GM19351 (cell line): ENCODE measurements around the gene ST7L.
"Not testable (repeated sequence)": the region's sequence is repeated elsewhere in the genome, so short reads cannot be mapped to it uniquely, and the experiment has no call there.

Source experiments
- ATAC-seq: cut with Tn5 transposase; IDR thresholded peaks from one replicate; pipeline ENCODE4 v1.9.1; 2021; ENCODE audit warnings: mild to moderate bottlenecking, moderate library complexity; ENCODE audit not compliant: unreplicated experiment

ST7L gene, protein sequence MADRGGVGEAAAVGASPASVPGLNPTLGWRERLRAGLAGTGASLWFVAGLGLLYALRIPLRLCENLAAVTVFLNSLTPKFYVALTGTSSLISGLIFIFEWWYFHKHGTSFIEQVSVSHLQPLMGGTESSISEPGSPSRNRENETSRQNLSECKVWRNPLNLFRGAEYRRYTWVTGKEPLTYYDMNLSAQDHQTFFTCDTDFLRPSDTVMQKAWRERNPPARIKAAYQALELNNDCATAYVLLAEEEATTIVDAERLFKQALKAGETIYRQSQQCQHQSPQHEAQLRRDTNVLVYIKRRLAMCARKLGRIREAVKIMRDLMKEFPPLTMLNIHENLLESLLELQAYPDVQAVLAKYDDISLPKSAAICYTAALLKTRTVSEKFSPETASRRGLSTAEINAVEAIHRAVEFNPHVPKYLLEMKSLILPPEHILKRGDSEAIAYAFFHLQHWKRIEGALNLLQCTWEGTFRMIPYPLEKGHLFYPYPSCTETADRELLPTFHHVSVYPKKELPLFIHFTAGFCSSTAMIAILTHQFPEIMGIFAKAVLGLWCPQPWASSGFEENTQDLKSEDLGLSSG

GRCh38 chr1:112618721-112619517 is at the start of gene ST7L:
TSS of gene ST7L (minus strand) at chr1:112619141. CDS start at chr1:112619113, 28 bp downstream.
- no peak for ATAC-seq

DNA sequence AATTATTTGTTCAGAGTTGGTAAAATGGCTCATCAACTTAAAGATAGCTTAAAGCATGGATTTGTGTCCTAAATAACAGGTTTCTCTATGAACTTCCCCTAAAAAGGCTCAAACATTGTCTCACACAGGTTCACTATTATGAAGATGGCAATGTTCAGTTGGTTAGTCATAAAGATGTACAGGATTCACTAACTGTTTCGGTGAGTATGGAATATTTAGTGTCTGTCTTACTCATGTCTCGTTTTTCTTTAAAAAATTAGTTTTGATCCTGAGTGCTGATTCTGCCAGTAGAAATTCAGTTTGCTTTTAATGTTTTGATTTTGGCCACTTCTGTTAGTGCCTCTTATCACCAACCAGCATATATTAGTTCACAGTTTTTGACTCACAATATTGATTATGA is 48.0 kb upstream of the ST7L start:
- ATAC-seq = no peak

DNA sequence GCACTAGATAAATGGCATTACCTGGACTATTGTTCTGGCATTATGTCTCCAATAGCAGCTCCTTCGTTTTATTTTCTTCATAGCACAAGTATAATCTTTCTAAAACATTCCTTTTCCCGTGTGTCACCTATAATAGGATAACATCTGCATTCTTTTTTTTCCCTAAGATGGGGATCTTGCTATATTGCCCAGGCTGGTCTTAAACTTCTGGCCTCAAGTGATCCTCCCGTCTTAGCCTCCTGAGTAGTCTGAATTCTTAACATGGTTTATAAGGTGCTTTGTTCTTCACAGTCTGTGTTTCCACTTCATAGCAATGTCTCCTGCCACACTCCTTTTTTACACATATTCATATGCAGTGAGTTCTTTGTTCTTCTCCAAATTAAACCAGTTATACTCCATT is 46.9 kb upstream of the ST7L start:
- ATAC-seq = no peak

GRCh38 chr1:112651205-112651604 is 32.3 kb upstream of the ST7L start:
- no peak for ATAC-seq

GRCh38 chr1:112646225-112646624 is 27.3 kb upstream of the ST7L start:
- ATAC-seq = no peak

DNA sequence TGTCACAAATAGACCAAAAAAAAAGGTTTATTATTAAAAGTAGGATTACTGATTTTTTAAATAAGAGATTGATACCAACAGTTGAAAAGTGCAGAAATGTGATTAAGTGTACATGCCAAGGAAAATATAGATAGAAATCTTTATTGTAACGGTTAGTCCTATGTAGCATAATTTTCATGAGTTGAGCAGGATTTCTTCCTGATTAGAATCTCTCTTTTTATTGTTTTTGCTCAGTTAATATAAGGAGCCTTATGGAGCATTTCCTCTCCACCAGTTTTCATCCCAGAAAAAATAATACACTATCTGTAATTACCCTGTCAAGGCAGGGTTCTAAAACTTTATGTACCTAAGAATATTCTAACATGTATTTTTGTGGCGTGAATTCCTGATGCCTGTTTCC is 24.1 kb upstream of the ST7L start:
- ATAC-seq = no peak

DNA sequence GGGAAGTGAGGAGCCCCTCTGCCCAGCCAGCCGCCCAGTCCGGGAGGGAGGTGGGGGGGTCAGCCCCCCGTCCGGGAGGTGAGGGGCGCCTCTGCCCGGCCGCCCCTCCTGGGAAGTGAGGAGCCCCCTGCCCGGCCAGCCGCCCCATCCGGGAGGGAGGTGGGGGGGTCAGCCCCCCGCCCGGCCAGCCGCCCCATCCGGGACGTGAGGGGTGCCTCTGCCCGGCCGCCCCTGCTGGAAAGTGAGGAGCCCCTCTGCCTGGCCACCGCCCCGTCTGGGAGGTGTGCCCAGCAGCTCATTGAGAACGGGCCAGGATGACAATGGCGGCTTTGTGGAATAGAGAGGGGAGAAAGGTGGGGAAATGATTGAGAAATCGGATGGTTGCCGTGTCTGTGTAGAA is 21.5 kb upstream of the ST7L start:
- not testable (repeated sequence) for ATAC-seq

DNA sequence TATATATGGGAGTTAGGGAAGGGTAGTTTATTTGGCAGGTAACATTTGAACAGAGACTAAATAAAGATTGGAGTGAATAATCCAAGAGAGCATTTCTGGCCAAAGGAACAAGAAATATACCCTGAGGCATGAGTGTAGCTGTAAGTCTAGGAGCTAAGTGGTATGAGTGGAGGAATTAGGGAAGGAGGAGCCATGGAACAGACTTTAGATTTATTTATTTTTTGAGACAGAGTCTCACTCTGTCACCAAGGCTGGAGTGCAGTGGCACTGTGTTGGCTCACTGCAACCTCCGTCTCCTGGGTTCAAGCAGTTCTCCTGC is 19.1 kb upstream of the ST7L start:
- ATAC-seq = no peak

DNA sequence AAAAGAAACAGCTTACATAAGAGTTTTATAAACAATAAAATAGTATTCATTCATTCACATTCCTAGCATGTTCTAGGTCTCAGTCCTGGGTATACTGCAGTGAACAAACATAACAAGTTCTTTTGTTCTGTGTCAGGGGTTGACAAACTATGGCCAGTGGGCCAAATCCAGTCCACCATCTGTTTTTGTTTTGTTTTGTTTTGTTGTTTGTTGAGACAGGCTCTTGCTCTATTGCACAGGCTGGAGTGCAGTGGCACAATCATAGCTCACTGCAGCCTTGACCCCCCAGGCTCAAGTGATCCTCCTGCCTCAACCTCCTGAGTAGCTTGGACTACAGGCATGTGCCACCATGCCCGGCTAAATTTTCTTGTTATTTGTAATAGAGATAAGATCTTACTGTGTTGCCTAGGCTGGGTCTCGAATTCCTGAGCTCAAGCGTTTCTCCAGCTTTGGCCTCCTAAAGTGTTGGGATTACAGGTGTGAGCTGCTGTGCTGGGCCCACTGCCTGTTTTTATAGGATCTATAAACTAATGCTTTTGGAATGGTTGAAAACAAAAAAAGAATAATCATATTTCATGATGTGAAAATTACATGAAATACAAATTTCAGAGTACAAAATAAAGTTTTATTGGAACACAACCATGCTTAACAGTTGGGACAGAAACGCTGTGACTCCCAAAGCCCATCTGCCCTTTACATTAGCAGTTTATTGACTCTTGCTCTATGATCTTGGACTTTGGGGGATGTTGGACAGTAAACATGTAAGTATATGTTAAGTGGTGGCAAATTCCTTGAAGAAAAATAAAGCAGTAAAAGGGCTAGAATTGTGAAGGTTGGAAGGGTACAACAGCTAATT is 18.5 kb upstream of the ST7L start:
- no peak for ATAC-seq

DNA sequence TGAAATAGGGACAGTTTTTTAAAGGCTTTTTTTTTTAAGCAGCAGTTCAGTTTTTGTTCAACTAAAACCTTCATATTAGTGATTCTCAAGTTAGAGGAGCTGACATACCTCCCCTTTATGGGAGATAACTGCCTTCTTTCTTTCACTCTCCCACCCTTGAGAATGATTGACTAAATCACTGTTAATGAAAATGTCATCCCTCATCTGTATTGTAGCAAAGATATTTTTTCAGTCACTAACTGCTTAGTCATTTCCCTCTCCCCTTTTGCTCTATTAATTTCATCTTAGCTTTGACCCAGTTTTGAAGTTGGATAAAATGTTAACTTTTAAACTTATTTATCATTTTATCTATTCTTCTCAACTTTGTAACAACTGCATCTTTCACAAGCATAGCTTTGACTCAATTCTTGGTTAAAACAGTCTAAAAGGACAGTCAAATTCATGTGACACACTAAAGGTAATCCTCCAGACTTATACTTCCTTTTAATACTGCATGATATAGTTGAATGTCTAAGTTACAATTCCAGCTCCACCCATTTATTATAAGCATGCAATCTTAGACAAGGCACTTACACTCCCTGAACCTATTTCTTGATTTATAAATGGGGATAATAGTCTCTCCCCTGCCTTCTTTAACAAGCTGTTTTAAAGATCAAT is 17.8 kb upstream of the ST7L start:
- no peak for ATAC-seq

GRCh38 chr1:112636056-112636455 is 17.1 kb upstream of the ST7L start:
- ATAC-seq = no peak

DNA sequence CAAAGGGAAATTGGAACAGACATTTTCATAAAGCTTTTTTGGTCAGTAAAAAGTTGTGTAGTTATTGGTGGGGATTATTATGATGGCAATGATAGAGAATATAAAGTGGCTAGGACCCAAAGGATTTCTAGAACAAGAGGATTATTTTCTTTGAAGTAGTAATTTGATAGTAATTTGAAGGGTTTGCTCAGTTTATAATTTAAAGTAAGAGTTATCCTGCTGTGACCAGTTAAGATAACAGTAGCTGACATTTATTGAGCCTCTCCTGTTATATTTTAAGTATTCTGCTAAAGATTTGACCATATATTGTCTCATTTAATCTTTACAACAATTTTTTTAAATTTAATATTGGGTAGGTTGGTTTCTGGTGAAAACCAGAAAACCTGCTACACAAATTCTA is 15.4 kb upstream of the ST7L start:
- ATAC-seq = no peak

DNA sequence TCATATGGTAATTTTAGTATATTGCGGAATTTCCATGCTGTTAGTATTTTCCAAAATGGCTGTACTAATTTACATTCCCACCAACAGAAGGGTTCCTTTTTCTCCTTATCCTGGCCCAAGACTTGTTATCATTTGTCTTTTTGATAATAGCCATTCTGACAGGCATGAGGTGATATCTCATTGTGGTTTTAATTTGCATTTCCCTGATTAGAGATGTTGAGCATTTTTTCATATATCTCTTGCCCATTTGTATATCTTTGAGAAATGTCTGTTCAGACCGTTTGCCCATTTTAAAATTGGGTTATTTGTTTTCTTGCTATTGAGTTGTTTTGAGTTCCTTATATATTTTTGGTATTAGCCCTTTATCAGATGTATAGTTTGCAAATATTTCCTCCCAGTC is 14.7 kb upstream of the ST7L start:
- no peak for ATAC-seq

DNA sequence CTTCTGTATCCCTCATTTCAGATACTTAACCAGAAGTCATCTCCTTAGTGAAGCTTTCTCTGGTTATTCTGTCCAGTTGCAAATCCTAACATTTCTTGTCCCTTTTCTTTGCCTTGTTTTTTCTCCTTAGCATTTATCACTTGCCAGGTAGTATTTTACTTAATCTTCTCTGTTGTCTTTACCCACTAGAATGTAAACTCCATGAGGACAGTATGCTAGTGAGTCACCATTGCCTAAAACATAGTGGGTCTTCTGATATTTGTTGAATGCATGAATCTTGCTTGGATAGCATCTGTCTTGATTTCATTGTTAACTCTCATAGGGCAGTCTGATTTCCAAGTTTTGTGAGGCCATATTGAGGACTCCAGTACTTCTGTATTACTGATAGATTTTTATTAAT is 10.3 kb upstream of the ST7L start:
- ATAC-seq = no peak

GRCh38 chr1:112628516-112628915 is 9.6 kb upstream of the ST7L start:
- no peak for ATAC-seq

DNA sequence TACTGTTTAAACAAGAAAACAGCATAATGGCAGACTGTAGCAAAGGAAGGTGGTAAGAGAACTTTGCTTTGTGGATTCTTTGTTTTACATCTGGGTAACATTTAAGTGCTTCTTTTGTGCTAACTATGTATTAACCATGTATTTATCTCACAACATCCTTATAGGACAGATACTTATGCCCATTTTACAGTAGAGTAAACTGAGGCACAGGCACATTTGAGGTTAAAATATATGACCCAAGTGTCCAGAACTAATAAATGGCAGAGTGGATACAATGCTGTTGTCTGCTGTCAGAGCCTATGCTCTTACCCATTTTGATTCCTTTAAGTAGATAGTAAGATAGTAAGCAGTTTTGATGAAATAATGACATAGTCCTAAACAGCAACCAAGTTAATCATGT is 7.9 kb upstream of the ST7L start:
- ATAC-seq = no peak

DNA sequence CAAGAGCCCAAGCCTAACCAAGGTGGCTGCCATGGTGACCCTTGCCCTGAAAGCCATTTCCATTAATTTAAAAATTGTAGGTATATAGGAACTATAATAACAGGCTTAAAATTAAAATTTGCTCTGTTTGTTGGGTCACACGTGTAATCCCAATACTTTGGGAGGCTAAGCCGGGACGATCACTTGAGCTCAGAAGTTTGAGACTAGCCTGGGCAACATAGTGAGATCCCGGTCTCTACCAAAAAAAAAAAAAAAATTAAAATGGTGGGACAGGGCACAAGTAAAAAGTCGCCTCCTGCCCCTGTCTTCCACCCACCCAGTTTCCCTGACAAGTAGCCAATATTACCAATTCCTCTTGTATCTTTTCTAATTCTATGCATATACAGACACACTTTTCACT is 7.3 kb upstream of the ST7L start:
- ATAC-seq = no peak

DNA sequence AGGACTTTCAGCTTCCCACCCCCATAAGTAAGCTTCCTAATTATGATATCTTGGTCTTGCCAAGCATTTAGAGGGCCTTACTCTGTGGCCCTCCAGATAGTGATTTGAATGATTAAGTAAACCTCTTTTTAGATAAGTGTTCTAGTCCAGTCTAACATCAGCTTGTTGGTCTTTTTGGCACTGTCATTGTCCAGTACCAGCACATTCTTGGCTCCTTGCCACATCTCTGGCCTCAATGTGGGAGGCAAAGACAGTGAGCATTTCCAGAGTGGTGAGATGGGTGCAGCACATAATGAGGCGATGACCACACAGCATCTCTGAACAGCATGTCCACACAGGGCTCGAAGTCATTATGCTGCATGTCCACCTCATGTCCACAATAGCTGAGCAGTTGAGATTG is 6.8 kb upstream of the ST7L start:
- ATAC-seq = no peak

DNA sequence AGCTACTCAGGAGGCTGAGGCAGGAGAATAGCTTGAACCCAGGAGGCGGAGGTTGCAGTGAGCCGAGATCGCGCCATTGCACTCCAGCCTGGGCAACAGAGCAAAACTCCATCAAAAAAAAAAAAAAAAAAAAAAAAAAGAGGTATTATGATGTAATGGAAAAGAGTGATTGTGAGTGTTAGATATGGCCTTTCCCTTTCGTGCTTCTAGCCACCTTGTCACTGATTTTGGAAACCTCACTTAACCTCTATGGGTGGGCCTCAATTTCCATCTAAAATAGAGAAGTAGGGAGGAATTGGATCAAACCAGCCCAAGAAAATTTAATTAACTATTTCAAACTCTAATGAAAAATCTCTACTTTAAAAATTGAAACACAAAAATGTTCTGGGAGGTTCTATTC is 5.6 kb upstream of the ST7L start:
- ATAC-seq = not testable (repeated sequence)

DNA sequence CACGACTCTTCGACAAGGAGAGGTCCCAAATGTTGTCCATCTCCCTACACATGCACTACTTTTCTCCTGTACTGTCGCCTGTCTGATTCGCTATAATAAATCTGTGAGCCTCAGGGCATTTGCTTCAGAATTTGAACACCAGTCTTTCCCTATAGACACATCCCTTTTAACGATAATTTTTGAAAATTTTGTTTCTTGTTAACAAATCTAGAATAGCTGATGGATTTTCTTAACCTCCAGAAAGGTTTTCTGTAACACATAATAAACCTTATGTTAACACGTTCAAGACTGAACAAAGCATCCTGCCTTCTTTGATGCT is 1.4 kb upstream of the ST7L start:
- ATAC-seq = no peak
